NCI-H2196 treated with DMSO at 0.1 percent for 48 hours (cell line): Measurements from ENCODE around the gene PSENEN.

ENCODE experiments used
- DNase-seq: peaks from one replicate; lab custom pipeline; 2025; ENCODE audit not compliant: unreplicated experiment; lab: John Stamatoyannopoulos, UW

Gene PSENEN

GRCh38 chr19:35733180-35734125 lies 12.0 kb upstream of the PSENEN start:
- no peak for DNase-seq

GRCh38 chr19:35734273-35734672 lies 11.2 kb upstream of the PSENEN start:
- DNase-seq: no peak

GRCh38 chr19:35734889-35735288 lies 10.6 kb upstream of the PSENEN start:
- no peak for DNase-seq

- DNase-seq: no peak
These were observed 8.3 kb upstream of the PSENEN start for GRCh38 chr19:35736913-35737886.

GRCh38 chr19:35738021-35738886 lies 7.2 kb upstream of the PSENEN start:
- DNase-seq: no peak

- no peak for DNase-seq
These were observed 6.6 kb upstream of the PSENEN start for GRCh38 chr19:35738887-35739229.

GRCh38 chr19:35739275-35740107 lies 6.0 kb upstream of the PSENEN start:
- DNase-seq: no peak

GRCh38 chr19:35740108-35740422 lies 5.4 kb upstream of the PSENEN start:
- no peak for DNase-seq

GRCh38 chr19:35740423-35741202 lies 4.8 kb upstream of the PSENEN start:
- DNase-seq: peak; percentile 99

GRCh38 chr19:35741203-35741515 lies 4.3 kb upstream of the PSENEN start:
- DNase-seq: no peak

GRCh38 chr19:35742121-35742724 lies 3.2 kb upstream of the PSENEN start, which contains the start of gene IGFLR1:
TSS of gene IGFLR1 (minus strand) at chr19:35742452. CDS start at chr19:35741180, 1,272 bp downstream.
- no peak for DNase-seq

- no peak for DNase-seq
These were observed 1.6 kb upstream of the PSENEN start for GRCh38 chr19:35743640-35744429.

- peak; percentile 93 for DNase-seq
These were observed 772 bp upstream of the PSENEN start for GRCh38 chr19:35744430-35745327.

- DNase-seq: no peak
These were observed 624 bp downstream of the PSENEN start for GRCh38 chr19:35746087-35746462.

GRCh38 chr19:35746531-35746930 lies 1.1 kb downstream of the PSENEN start:
- no peak for DNase-seq

GRCh38 chr19:35748106-35749020 lies 2.9 kb downstream of the PSENEN start, which contains the start of gene LIN37:
TSS of gene LIN37 (plus strand) at chr19:35748576. CDS start at chr19:35748725, 149 bp downstream.
- DNase-seq: peak; percentile 97
